Parathyroid adenoma (tissue), 2 donors: ENCODE measurements around the gene IQSEC2.

ENCODE experiments used
- H2AFZ ChIP-seq: fragments of 300-600 bp; sonication (generic); one replicate; pipeline ENCODE4 v1.7.0; 2017; ENCODE audit warnings: antibody characterized with exemption, mild to moderate bottlenecking
- H3K27ac ChIP-seq: fragments of 300-600 bp; sonication (generic); one replicate; pipeline ENCODE4 v1.7.0; 2017
- H3K27me3 ChIP-seq: fragments of 300-600 bp; sonication (generic); one replicate; pipeline ENCODE4 v1.7.0; 2017; ENCODE audit warnings: low read length; ENCODE audit not compliant: control insufficient read depth, insufficient read depth
- H3K36me3 ChIP-seq: fragments of 300-600 bp; sonication (generic); one replicate; pipeline ENCODE4 v1.7.0; 2017; ENCODE audit warnings: low read length; ENCODE audit not compliant: control insufficient read depth, insufficient read depth
- H3K4me1 ChIP-seq: fragments of 300-600 bp; sonication (generic); one replicate; pipeline ENCODE4 v1.7.0; 2017; ENCODE audit warnings: control low read depth
- H3K4me2 ChIP-seq: fragments of 300-600 bp; sonication (generic); one replicate; pipeline ENCODE4 v1.7.0; 2017; ENCODE audit warnings: low read length
- H3K4me3 ChIP-seq: fragments of 300-600 bp; sonication (generic); one replicate; pipeline ENCODE4 v1.7.0; 2017; ENCODE audit warnings: low read depth, low read length
- H3K79me2 ChIP-seq: fragments of 300-600 bp; sonication (generic); one replicate; pipeline ENCODE4 v1.7.0; 2017; ENCODE audit warnings: control low read depth
- H3K9ac ChIP-seq: fragments of 300-600 bp; sonication (generic); one replicate; pipeline ENCODE4 v1.7.0; 2017; ENCODE audit warnings: mild to moderate bottlenecking
- H3K9me3 ChIP-seq: fragments of 300-600 bp; sonication (generic); one replicate; pipeline ENCODE4 v1.7.0; 2017; ENCODE audit warnings: low read length; ENCODE audit not compliant: control insufficient read depth
- TF ChIP-seq, protein P1 (sequence below): fragments of 300-600 bp; sonication (generic); IDR thresholded peaks from one replicate; pipeline ENCODE4 v1.7.0; 2017; ENCODE audit warnings: antibody characterized with exemption, mild to moderate bottlenecking
- donor health status: primary hyperparathyroidism.

The IQSEC2 gene

DNA sequence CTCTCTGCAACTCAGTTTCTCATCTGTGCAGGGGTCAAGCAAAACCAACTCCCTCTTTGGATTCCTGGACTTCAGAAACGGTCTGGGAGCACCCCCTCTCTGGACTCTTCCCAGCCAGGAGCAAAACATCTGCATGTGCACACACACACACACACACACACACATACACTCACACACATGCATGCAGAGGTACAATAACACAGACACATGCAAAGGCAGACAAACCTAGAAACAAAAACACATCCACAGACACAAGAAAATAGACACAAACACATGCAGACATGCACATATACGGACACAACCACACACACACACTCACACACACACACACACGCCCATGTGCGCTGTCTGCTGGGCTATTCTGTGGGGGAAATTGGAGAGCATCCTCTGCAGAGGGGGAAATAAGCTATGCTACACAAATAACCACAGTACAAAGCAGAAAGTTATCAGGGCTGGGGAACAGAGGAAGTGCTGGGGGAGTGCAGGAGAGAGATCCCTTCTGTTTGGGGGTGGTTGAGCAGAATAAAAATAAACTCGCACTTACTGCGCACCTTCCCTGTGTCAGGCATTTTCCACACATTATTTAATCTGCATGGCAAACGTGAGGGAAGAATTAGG, 19.9 kb downstream of the IQSEC2 start:
- Histone ChIP-seq H3K79me2 (no peaks in the 10 kb centered on the region), H3K27ac (no peak overlapping the region), H2AFZ (no peak overlapping the region), H3K4me3 (no peak overlapping the region), H3K4me1 (peaks cover 3% of the 10 kb centered on the region), H3K4me2 (no peak overlapping the region), H3K36me3 (no peaks in the 10 kb centered on the region), H3K9me3 (no peaks in the 10 kb centered on the region), H3K27me3 (no peaks in the 10 kb centered on the region), H3K9ac (no peak overlapping the region)
- TF ChIP-seq, protein P1, sequence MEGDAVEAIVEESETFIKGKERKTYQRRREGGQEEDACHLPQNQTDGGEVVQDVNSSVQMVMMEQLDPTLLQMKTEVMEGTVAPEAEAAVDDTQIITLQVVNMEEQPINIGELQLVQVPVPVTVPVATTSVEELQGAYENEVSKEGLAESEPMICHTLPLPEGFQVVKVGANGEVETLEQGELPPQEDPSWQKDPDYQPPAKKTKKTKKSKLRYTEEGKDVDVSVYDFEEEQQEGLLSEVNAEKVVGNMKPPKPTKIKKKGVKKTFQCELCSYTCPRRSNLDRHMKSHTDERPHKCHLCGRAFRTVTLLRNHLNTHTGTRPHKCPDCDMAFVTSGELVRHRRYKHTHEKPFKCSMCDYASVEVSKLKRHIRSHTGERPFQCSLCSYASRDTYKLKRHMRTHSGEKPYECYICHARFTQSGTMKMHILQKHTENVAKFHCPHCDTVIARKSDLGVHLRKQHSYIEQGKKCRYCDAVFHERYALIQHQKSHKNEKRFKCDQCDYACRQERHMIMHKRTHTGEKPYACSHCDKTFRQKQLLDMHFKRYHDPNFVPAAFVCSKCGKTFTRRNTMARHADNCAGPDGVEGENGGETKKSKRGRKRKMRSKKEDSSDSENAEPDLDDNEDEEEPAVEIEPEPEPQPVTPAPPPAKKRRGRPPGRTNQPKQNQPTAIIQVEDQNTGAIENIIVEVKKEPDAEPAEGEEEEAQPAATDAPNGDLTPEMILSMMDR, result no peak

DNA sequence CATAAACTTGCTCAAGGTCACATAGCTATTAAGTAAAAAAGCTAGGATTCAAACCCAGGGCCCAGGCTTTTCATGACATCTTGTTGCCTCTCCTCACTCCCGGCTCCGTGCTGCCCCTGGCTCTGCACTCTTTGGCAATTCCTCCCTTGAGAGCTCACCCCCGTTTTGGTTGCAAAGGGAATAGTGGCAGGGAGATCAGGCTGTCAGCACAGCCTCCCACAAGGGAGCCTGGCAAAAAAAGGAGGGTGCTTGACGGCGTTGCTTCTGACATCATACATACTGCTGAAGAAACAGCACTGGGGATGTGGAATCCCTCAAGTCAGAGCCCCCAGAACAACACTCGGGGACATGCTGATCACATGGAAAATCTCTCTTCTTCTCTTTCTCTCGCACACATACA, 20.5 kb downstream of the IQSEC2 start:
- Histone ChIP-seq H3K36me3 (no peaks in the 10 kb centered on the region), H3K27me3 (no peaks in the 10 kb centered on the region), H2AFZ (no peak overlapping the region), H3K9me3 (no peaks in the 10 kb centered on the region), H3K4me2 (no peak overlapping the region), H3K4me1 (no peaks in the 10 kb centered on the region), H3K9ac (no peak overlapping the region), H3K79me2 (no peaks in the 10 kb centered on the region), H3K4me3 (no peak overlapping the region), H3K27ac (no peak overlapping the region)
- TF ChIP-seq, protein P1, result no peak

DNA sequence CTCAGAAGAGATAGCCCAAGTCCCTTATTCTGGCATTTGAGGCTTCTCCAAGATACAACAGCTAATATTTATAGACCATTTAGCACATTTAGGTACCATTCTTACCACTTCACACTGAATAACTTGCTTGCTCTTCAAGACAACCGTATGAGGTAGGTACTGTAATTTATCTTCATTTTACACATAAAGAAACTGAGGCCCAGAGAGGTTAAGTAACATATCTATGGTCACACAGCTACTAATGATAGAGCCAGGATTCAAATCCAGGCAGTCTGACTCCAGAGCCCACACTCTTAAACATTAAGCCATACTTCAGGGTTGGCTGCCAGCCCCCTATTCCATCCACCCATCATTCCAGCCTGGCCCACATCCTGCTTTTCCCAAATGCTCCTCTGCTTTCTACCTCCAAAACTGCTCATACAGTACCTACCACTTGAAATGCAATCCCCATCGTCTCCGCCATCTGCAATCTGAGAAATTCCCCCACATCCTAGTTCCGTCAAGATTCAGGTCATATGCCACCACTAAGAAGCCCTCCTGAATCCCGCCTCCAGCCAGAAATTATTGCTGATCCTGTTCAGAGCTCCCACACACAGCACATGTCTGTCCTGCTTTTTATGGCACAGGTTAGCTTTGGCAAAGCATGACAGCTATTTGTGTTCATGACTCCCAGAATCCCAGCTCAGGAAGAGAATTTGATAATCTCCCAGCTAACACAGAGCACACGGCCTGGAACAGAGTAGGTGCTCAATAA, 23.5 kb downstream of the IQSEC2 start:
- Histone ChIP-seq H3K36me3 (no peaks in the 10 kb centered on the region), H3K4me3 (no peak overlapping the region), H3K9ac (no peak overlapping the region), H3K4me1 (no peaks in the 10 kb centered on the region), H3K27ac (no peak overlapping the region), H3K27me3 (no peaks in the 10 kb centered on the region), H3K79me2 (no peaks in the 10 kb centered on the region), H3K4me2 (no peak overlapping the region), H2AFZ (no peak overlapping the region), H3K9me3 (no peaks in the 10 kb centered on the region)
- TF ChIP-seq, protein P1, result no peak

DNA sequence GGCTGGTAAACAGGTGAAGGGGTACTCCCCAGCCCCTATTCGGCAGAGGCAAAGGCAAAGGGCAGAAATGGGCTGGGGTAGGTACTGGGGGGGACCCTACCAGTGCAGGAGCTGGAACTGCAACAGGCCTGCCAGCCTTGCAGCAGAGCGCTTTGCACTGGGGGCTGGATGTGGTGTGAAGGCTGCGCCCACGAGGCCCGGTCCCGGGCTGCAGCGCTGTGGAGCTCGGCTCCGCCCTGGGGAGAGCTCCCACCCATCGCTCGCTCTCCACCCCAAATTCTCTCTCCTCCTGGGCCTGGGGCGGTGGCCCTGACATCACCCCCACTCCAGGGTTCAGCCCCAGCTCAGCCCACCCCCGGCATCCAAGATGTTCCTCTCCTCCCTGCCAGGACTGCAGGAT, 24.2 kb downstream of the IQSEC2 start:
- Histone ChIP-seq H3K9me3 (no peaks in the 10 kb centered on the region), H3K9ac (no peak overlapping the region), H3K79me2 (no peaks in the 10 kb centered on the region), H3K4me1 (no peaks in the 10 kb centered on the region), H3K4me3 (no peak overlapping the region), H3K27ac (no peak overlapping the region), H3K36me3 (no peaks in the 10 kb centered on the region), H3K27me3 (no peaks in the 10 kb centered on the region), H3K4me2 (no peak overlapping the region), H2AFZ (no peak overlapping the region)
- TF ChIP-seq, protein P1, result no peak
